ENCODE measurements around the gene TUBB.
"Not testable (repeated sequence)": the region's sequence is repeated elsewhere in the genome, so short reads cannot be mapped to it uniquely, and the experiment has no call there.

Gene TUBB

GRCh38 chr6:30741063-30741779 is 21.1 kb downstream of the TUBB start:
- DNase-seq = peak; percentile 48
- ATAC-seq = no peak

DNA sequence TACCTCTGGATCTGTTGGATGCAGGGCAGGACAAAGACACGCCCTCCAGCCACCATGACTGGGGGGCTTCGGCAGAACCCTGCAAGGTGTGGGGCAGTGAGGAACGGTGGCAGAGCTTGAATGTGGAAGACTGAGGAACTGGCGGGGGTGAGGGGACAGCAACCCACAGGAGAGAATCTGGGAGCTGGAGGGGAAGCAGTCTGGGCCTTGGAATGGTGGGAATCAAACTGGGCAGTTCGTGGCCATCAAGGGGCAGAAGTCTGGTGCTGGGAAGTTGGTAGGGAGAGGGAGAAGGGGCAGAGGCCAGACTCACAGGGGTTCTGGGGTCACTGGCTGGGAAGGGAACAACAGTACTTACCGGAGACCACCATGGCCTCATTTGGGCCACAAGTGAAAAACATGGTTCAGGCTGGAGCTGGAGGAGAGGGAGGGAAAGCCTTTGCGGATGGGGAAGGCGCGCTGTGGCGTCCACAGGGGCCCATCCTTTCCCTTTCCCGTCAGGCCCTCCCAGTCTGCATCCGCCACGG is 21.7 kb downstream of the TUBB start:
- no peak for DNase-seq
- ATAC-seq = no peak

DNA sequence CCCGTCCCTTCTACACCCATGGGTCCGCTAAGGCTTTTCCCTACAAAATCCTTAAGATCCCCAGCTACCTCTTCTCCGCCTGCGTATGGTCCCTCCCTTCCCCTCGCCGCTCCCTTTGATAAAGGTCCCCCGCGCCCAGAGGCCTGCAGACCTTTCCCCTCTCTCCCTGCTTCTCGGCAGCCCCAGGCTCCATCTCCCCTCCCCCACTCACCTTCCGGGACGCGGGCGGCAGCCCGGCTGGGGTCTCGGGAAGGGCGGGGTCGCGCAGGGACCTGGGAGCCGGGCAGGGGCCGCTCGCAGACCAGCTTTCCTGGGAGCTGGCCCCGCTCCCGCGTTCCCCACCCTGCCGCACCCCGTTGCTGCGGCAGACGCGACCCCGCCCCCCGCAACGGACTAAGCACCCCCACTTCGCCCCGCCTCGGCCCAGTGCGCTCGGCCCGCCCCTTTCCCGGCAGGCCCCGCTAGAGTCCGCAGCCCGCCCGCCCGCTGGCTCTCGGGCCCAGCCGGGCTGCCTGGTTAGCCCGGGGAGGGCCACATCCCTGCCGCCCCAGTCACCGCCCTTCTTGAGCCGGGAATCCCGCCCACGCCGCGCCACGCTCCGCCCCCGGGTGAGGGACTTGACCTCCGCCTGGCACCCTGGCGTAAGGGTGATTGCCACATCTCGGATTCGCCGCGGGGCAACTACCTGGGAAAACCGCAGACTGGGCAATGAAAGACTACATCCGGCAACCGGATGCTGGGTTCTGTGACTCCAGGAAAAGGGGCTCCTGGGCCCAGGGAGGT is 22.4 kb downstream of the TUBB start, which contains the start of gene FLOT1:
Gene FLOT1, minus strand, starts transcription at position 372 of the 783 bp plus-strand sequence. CDS start 498 bp downstream, outside the sequence.
- ATAC-seq = peak; percentile 79
- DNase-seq = peak; percentile 99

DNA sequence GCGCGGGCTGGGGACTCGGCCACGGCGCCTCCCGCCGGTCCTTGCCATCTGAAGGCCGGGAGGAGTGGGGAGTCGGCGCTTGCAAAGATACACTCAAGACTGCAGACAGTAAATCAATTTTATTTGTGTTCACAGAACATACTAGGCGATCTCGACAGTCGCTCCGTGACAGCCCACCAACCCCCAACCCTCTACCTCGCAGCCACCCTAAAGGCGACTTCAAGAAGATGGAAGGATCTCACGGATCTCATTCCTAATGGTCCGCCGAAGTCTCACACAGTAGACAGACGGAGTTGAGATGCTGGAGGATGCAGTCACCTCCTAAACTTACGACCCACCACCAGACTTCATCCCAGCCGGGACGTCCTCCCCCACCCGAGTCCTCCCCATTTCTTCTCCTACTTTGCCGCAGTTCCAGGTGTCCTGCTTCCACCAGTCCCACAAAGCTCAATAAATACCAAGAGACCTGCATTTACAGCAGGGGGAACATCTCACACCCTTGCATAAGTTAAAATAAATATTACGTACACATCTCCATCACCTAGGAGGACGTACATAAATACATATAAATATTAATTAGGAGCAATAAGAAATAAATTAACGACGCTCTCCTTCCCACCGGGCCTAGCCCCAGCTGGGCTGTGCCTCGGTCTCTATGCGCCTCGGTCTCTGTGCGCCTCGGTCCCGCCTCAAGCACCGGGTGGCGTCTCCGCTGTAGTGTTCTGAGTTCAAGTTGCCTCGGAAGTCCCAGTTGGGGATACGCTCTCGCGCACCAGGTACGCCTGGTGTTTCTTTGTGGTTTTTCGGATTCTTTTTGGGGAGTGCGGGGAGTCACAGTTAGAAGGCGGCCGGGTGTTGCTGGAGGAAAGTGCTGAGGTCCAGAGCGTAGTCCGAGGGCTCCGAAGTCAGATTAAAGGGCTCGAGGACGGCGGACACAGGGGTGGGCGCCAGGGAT is 23.2 kb downstream of the TUBB start:
- ATAC-seq (no peak), DNase-seq (peak; percentile 45)

DNA sequence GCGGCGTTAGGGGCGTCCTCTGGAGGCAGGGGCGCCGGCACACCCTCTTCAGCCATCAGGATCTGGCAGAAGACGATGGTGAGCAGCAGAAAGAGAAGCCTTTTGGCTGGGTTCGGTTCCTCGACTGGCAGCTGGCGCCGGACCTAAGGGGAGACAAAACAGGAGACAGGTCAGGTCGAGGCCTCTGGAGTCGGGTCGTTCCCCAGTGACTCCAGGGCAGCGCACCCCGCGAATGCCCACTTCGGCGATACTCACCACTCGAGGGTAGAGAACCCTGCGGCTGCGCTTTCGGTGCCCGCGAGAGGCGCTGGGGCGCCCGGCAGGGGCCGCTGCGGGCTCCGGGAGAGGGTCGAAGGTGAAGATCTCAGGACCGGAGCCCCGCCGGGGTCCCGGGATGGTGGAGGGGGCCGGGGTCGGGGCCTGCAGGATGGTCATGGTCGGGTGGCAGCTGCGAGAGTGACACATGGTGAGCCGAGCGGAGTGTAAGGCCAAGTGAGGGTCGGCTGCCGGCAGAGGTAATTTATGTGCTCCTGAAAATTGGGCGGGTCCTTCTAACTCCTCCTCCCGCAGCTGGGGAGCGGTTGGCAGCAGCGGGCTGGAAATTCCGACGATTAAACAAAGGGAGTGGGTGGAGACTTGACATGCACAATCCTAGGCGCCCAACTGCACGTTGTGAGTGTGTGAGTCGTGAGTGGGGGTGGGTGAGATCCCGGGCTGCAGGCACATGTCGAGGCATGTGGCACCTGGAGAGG is 24.1 kb downstream of the TUBB start, which contains the start of gene IER3:
Gene IER3, minus strand, starts transcription at position 494 of the 752 bp plus-strand sequence. Its CDS starts 29 bp downstream, at position 465.
- DNase-seq = peak; percentile 91
- peak; percentile 38 for ATAC-seq

DNA sequence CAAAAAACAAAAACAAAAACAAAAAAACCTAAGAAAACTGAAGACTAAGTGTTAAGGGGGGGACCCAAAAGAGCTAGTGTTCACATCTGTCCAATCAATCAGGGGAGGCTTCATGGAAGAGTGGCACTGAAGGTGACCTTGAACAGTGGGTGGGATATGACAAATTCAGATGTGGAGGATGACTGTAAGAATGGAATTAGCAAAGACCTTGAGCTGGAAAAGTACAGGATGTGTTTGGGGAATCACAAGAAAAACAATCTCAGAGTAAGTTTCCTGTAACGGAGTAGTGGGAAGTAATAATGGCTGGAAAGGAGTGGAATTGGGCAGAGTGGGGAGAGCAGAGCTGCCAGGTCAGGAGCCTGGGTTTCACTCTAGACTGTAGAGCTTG is 27.1 kb downstream of the TUBB start:
- no peak for ATAC-seq
- no peak for DNase-seq

GRCh38 chr6:30747902-30748769 is 28.0 kb downstream of the TUBB start:
- DNase-seq = no peak
- ATAC-seq = no peak

DNA sequence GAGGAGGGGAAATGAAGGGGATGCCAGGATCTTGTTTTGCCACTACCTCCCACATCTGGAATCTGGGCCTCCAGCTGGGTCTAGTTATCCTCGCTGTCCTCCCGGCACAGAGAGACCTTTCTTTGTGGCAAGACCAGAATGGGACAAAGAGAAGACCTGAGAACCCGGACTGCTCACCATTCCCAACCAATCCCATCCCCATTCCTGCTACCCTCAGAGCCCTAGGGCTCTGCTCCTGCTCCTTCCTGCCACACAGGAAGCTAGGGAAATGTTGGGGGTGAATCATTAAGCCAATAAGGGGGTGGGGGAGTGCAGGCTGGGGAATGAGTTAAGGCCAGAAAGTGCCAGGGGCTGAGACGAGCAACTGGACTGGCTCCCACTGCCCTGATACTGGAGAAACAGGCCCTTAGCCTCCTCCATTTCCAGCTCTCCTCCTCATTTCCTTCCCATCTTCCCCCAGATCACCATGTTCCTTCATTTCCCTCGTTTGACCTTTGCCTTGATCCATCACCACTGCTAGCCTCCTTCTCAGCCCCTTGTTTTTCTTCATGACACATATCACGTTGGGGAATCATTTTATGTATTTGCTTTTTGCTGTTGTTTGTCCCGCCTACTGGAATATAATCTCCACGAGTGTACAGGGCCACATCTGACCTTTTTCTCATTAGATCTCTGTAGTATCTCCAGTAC is 28.8 kb downstream of the TUBB start:
- no peak for ATAC-seq
- DNase-seq = no peak

GRCh38 chr6:30749554-30750378 is 29.6 kb downstream of the TUBB start:
- ATAC-seq (no peak), DNase-seq (no peak)

DNA sequence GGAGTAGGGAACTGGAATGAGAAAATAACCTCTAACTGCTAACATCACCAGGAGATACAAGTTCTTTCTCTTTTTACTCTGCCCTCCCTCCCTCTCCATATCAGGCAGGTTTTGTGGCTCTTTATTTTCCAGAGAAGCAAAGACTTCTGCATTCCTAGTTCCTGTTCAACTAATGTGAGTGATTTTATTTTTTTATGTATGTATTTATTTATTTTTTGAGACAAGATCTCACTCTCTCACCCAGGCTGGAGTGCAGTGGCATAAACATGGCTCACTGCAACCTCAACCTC is 30.2 kb downstream of the TUBB start:
- ATAC-seq (no peak), DNase-seq (no peak)

- DNase-seq (peak; percentile 50), ATAC-seq (peak; percentile 66)
Measured at GRCh38 chr6:30752157-30752927, 32.2 kb downstream of the TUBB start.

- no peak for ATAC-seq
- DNase-seq = no peak
Measured at GRCh38 chr6:30754631-30755030, 34.5 kb downstream of the TUBB start.

GRCh38 chr6:30756405-30757003 is 36.4 kb downstream of the TUBB start:
- ATAC-seq, DNase-seq: not testable (repeated sequence)

- ATAC-seq = no peak
- no peak for DNase-seq
Measured at GRCh38 chr6:30757261-30757904, 37.2 kb downstream of the TUBB start.

GRCh38 chr6:30759575-30760239 is 39.6 kb downstream of the TUBB start:
- no peak for DNase-seq
- no peak for ATAC-seq

GRCh38 chr6:30760549-30760948 is 40.4 kb downstream of the TUBB start:
- DNase-seq = no peak
- no peak for ATAC-seq
